GM20000 (cell line): ENCODE data around the gene TMEM243.
A peak's percentile ranks its signal among the peaks of the same experiment; 100 is the strongest.

Source experiments
- DNase-seq: peaks from one replicate; pipeline ENCODE4 v3.0.0; 2012; ENCODE audit warnings: low spot score
- TF ChIP-seq, protein P1 (sequence below): IDR thresholded peaks from 2 replicates; pipeline ENCODE4 v1.5.1; 2012; ENCODE audit warnings: mild to moderate bottlenecking, control low read depth; ENCODE audit errors: extremely low read depth, missing control alignments

The TMEM243 gene

DNA sequence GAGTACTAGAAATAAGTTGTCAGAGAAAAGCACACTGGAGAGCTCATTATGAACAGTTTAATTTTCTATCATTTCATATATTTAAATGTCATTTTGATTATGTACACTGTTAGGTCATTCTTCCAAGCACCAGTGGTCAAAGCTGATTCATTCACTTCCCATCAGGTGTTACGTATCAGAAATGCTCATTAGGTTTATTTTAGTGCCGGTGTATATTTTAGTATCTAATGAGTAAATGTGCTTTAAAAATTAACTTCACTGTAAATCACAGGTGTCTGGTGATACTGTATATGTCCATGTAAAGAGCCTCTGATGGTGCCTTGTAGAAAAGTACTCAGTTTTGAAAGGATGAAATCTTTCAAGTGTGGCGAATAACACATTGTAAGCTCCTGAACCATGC is 63.7 kb downstream of the TMEM243 start:
- TF ChIP-seq, protein P1, sequence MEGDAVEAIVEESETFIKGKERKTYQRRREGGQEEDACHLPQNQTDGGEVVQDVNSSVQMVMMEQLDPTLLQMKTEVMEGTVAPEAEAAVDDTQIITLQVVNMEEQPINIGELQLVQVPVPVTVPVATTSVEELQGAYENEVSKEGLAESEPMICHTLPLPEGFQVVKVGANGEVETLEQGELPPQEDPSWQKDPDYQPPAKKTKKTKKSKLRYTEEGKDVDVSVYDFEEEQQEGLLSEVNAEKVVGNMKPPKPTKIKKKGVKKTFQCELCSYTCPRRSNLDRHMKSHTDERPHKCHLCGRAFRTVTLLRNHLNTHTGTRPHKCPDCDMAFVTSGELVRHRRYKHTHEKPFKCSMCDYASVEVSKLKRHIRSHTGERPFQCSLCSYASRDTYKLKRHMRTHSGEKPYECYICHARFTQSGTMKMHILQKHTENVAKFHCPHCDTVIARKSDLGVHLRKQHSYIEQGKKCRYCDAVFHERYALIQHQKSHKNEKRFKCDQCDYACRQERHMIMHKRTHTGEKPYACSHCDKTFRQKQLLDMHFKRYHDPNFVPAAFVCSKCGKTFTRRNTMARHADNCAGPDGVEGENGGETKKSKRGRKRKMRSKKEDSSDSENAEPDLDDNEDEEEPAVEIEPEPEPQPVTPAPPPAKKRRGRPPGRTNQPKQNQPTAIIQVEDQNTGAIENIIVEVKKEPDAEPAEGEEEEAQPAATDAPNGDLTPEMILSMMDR: no peak
- no peak for DNase-seq

DNA sequence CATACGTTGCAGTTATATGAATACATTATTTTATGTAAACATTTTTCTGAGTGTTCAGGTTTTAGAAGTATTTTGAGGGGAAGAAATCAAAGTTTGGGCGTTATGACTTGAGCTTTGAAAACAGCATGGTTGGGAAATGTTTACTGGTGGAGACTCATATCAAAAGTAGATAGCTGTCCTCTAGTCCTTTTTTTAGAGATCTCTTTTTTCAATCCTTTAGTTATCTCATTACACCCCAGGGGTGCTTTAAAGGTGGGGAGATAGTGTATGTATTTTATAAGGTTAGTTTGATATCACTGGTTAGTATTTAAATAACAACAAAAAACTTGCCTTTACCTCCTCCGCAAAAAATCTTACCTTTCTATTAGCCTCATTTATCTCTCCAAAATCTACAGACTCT is 65.0 kb downstream of the TMEM243 start:
- TF ChIP-seq, protein P1: no peak
- no peak for DNase-seq

DNA sequence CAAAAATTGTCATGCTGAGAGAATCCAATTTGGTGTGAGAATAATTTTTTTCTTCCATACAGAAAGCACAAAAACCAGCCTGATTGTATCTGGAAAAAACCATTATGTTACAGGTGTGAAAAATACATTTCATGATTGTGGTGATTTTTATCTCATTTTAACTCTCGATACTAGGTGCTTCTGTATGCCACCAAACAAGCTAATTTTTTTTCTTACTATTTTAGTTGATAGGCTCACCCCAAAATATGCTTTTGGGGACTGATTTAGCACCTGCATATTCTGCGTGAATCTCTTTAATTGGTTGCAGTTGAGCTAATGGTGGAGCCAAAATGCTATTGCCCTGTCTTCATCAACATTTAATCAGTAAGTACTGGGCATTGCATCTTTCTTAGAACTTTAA is 65.4 kb downstream of the TMEM243 start:
- no peak for DNase-seq
- TF ChIP-seq, protein P1: no peak

DNA sequence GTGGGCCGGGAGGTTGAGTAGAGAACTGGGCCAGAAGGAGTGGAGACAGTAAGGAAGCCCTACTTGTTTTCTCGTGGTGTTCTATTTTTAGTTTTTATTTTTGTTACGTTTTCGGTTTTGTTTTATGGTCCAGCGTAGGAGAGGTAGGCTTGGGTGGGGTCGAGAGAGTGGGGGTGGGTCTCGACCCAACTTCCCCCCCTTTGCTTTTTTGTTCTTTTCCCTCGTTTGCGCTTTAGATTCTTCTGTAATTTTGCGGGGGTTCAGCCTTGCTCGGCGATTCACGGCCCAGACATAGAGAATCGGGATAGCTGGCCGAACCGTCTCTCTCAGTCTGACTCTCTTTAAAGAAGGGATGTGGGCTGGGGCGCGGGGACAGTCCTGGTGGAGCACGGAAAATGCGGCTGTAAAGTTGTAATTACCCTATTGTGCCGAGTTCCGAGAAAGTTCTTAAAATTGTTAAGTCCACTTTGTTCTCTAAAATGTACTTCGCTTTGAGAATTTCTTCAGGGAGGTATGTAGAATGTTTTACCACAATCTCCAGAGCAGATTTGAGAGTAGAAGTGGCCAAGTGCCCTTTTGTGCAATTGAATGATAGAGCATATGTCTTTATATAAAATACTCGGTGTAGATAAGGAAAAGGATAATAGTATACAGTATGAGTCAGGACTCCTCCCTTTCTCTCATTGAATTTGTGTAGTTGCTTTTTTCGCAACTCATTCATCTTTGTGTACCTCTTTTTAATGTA is 66.5 kb downstream of the TMEM243 start:
- DNase-seq: peak; percentile 49
- TF ChIP-seq, protein P1: no peak

DNA sequence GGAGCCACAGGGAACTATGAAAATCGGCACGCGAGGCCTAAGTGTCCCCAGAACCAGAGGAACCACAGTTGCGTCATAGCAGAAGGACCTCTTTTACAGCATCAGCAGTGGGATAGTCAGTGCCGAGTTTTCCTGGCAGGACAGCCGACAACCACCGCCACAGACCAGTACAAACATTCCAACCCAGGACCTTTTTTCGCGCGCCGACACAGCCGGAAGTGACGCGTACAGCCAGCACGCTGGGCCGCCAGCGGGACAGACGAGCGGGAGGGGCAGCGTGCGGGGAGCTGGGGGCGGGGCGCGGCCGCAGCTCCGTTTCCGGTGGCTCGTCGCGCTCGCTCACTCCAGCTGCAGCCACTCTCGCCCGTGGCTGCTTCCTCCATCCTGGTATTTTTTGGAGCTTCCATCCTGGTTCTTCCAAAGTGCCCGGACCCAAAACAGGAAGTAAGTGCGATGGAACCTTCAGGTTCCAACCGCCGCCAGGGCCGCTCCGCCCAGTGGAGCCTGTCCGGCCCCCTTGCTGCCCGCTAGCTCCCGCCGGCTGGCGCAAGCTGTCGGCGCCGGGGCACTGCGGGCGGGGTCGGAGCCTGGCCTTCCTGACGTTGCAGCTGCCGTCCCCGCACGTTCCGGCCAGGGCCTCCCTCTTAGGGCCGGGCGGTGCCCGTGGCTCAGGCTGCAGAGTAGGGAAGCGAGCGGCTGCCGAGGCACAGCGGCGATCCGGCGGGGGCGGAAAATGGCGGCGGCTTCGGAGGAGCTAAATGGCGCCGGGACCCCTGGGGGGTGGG is 67.2 kb downstream of the TMEM243 start, which contains the start of gene DMTF1:
Gene DMTF1, plus strand, starts transcription at position 342 of the 785 bp plus-strand sequence. CDS start 12,489 bp downstream, outside the sequence.
- TF ChIP-seq, protein P1: no peak
- peak; percentile 94 for DNase-seq

DNA sequence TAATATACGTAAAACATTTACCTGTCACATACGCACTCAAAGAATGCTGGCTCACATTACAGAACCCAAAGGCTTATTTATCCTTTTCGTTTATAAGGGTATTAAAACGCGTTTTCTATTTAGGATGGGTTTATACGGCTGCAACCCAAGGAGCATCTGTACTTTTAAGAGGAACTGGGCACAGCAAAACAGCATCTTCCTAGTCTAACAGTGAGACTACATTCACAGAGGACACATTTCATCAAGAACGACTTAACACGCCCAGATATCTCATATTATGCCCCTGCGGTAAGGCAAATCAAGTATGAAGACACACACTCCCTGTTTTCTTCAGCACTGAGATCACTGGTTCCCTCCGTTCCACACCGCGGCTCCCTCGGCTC is 67.8 kb downstream of the TMEM243 start:
- TF ChIP-seq, protein P1: no peak
- DNase-seq: no peak
